Right atrium auricular region (tissue), 2 donors: ENCODE results near the gene SEL1L2. TPM values are rescaled to one million over a fixed set of nuclear protein-coding genes. Genes with fewer than 3 reads are reported as not detected.

Experiments used
- DNase-seq: peaks from one replicate; pipeline ENCODE4 v3.0.0-alpha.2; 2019; ENCODE audit warnings: low spot score
- H3K27ac ChIP-seq, 2 donors: fragments of 200-600 bp; sonication (generic); 1 replicate in 1 of 2; 2 replicates in 1 of 2; pipeline ENCODE4 v1.5.1; 2016 to 2019
- H3K27me3 ChIP-seq, 2 donors: fragments of 200-600 bp; sonication (generic); one replicate each; pipeline versions ENCODE4 v1.5.1 to v1.6.0; 2017 to 2019
- H3K36me3 ChIP-seq: fragments of 200-600 bp; sonication (generic); one replicate; pipeline ENCODE4 v1.5.1; 2016
- H3K4me1 ChIP-seq, 2 donors: fragments of 200-600 bp; sonication (generic); one replicate each; pipeline versions ENCODE4 v1.5.1 to v1.6.0; 2017 to 2019
- H3K4me3 ChIP-seq, 2 donors: fragments of 200-600 bp; sonication (generic); 1 replicate in 1 of 2; 2 replicates in 1 of 2; pipeline ENCODE4 v1.5.1; 2017 to 2019; ENCODE audit warnings: mild to moderate bottlenecking in 1 of 2, moderate library complexity in 1 of 2
- H3K9me3 ChIP-seq, 2 donors: fragments of 200-600 bp; sonication (generic); one replicate each; pipeline ENCODE4 v1.5.1; 2019
- total RNA-seq, 2 donors: library from RNA; depleted of rRNA; stranded (reverse); fragments of >200 nt; gene quantifications; one replicate each; pipeline ENCODE4 v1.1.0, GENCODE V29; 2016
- TF ChIP-seq, protein P1 (sequence below), 2 donors: fragments of 200-600 bp; sonication (generic); IDR thresholded peaks; one replicate each; pipeline ENCODE4 v1.5.1; 2019; ENCODE audit warnings: antibody characterized with exemption in 2 of 2

The SEL1L2 gene
- total RNA-seq, 2 donors from 2014 or later: not detected

DNA sequence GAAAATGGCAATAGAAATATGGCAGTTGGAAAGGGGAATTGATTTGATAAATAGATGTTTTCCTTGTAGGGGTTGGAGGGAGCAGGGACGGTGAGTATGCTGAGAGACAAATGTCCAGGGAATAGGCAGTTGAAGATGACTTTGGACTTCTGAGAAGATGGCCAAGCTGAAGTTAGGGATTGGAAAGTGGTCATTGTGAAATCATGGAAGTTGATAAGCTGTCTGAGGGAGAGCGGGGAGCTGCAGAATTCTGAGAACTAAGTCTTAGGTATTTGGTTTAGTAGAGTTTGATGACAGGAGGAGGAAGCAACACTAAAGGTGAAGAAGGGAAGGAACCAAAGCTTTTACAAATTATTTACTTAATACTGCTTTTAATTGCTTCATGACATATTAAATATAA lies 190.4 kb downstream of the SEL1L2 start:
- no peak for DNase-seq
- H3K4me3 ChIP-seq: no peak overlapping the region
- no peaks in the 10 kb centered on the region for H3K9me3 ChIP-seq
- TF ChIP-seq, protein P1, sequence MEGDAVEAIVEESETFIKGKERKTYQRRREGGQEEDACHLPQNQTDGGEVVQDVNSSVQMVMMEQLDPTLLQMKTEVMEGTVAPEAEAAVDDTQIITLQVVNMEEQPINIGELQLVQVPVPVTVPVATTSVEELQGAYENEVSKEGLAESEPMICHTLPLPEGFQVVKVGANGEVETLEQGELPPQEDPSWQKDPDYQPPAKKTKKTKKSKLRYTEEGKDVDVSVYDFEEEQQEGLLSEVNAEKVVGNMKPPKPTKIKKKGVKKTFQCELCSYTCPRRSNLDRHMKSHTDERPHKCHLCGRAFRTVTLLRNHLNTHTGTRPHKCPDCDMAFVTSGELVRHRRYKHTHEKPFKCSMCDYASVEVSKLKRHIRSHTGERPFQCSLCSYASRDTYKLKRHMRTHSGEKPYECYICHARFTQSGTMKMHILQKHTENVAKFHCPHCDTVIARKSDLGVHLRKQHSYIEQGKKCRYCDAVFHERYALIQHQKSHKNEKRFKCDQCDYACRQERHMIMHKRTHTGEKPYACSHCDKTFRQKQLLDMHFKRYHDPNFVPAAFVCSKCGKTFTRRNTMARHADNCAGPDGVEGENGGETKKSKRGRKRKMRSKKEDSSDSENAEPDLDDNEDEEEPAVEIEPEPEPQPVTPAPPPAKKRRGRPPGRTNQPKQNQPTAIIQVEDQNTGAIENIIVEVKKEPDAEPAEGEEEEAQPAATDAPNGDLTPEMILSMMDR (IDR thresholded peaks at IDR 0.05): no peak
- H3K27me3 ChIP-seq: no peaks in the 10 kb centered on the region
- H3K4me1 ChIP-seq: peaks cover 0 to 16% of the 10 kb centered on the region in 2 donors
- peak overlapping the region; percentile 39 to 72 for H3K27ac ChIP-seq
- peaks cover 62% of the 10 kb centered on the region for H3K36me3 ChIP-seq

Other genes starting within 250 kb of the SEL1L2 start
- 10 to 100 TPM; 10.4 to 11.1 TPM for gene ESF1, start 205.7 kb downstream of the SEL1L2 start, total RNA-seq
- gene NDUFAF5, start 205.6 kb downstream of the SEL1L2 start, total RNA-seq: 10 to 100 TPM; 25.2 to 29.9 TPM
- gene MACROD2, start 4.9 kb upstream of the SEL1L2 start, total RNA-seq: 10 to 100 TPM in 1 of 2 donors, under 1 TPM in 1; 0.94 to 10.4 TPM